ENCODE results near the gene CEP170B.

- no peak for TF ChIP-seq EZH2 (IDR thresholded peaks at IDR 0.05; ENCODE audit: insufficient read depth, poor library complexity, severe bottlenecking)
- no peak for TF ChIP-seq EZH2phosphoT487 (IDR thresholded peaks at IDR 0.05; ENCODE audit: insufficient read depth, low read depth)
Measured at GRCh38 chr14:104938436-104938835, 73.4 kb downstream of the CEP170B start.

Data from GM23248 (cell line).